Endothelial cell of umbilical vein (primary cell): ENCODE data around the gene PPP1R9B. TPM values are rescaled to one million over a fixed set of nuclear protein-coding genes. Genes with fewer than 3 reads are reported as not detected.

Experiments
- BruUV-seq: library from RNA; stranded (reverse); fragments of 400-500 nt; replicated peaks from 2 replicates; lab custom pipeline; 2021; lab: Mats Ljungman, UMichigan
- CTCF ChIA-PET: fragments of 300-600, 350-600 bp; sonication (Branson Sonifier 250); formaldehyde crosslinking; loops from one replicate; lab custom pipeline; 2021; ENCODE audit warnings: antibody characterized with exemption, inconsistent platforms; lab: Charles Lee
- POLR2A ChIA-PET: fragments of 300-600, 350-600 bp; sonication (Branson Sonifier 250); formaldehyde crosslinking; loops from one replicate; lab custom pipeline; 2021; ENCODE audit warnings: antibody characterized with exemption, inconsistent platforms; lab: Charles Lee
- DNase-seq: peaks from one replicate; pipeline ENCODE4 v3.0.0-alpha.2; 2011; ENCODE audit warnings: low read depth, low spot score
- FAIRE-seq: peaks from 2 replicates; lab custom pipeline; 2011; peaks lifted over from hg19 to GRCh38; lab: Jason Lieb, UNC
- H2AFZ ChIP-seq: 2 replicates; pipeline ENCODE4 v1.6.0; 2012; ENCODE audit warnings: low read depth, low read length, control low read depth, inconsistent platforms
- H3K27ac ChIP-seq: 2 replicates; pipeline ENCODE4 v1.5.1; 2011; ENCODE audit warnings: low read depth, mild to moderate bottlenecking, control low read depth, low read length, moderate library complexity; ENCODE audit not compliant: insufficient read depth
- H3K27me3 ChIP-seq, 2 experiments: 2 replicates each; pipeline versions ENCODE4 v1.6.0 to v1.6.1; 2011; ENCODE audit warnings: low read length in 2 of 2, mixed read lengths in 1 of 2; ENCODE audit not compliant: control insufficient read depth in 2 of 2, insufficient read depth in 2 of 2
- H3K36me3 ChIP-seq, 2 experiments: 2 replicates in 1 of 2; 3 replicates in 1 of 2; pipeline ENCODE4 v1.5.1; 2011; ENCODE audit warnings: low read length in 2 of 2, mild to moderate bottlenecking in 1 of 2, moderate library complexity in 1 of 2; ENCODE audit not compliant: control insufficient read depth in 2 of 2, insufficient read depth in 2 of 2; ENCODE audit errors: extremely low read depth in 1 of 2
- H3K4me1 ChIP-seq: 3 replicates; pipeline ENCODE4 v1.5.1; 2011; ENCODE audit warnings: mild to moderate bottlenecking, low read length; ENCODE audit not compliant: control insufficient read depth, insufficient read depth; ENCODE audit errors: extremely low read depth
- H3K4me2 ChIP-seq: 2 replicates; pipeline ENCODE4 v1.6.1; 2011; ENCODE audit warnings: low read length, control low read depth, mixed read lengths; ENCODE audit not compliant: insufficient read depth
- H3K4me3 ChIP-seq, 3 experiments: fragments of 200-600 bp in 1 of 3; sonication (generic), shearing (Covaris generic) in 1 of 3; replicated peaks in 1 of 3; 2 replicates each; pipeline ENCODE4 v1.5.1; 2011 to 2016; ENCODE audit warnings: control low read depth in 3 of 3, low read length in 3 of 3, mild to moderate bottlenecking in 2 of 3, inconsistent platforms in 1 of 3, low read depth in 1 of 3, moderate library complexity in 1 of 3; ENCODE audit not compliant: insufficient read depth in 1 of 3
- H3K79me2 ChIP-seq: 2 replicates; pipeline ENCODE4 v1.6.0; 2012; ENCODE audit warnings: low read length, inconsistent platforms; ENCODE audit not compliant: control insufficient read depth, insufficient read depth
- H3K9ac ChIP-seq: replicated peaks from 2 replicates; pipeline ENCODE3; 2011; ENCODE audit warnings: low read length, control low read depth; ENCODE audit not compliant: insufficient read depth; ENCODE audit errors: extremely low read depth
- H3K9me1 ChIP-seq: replicated peaks from 3 replicates; pipeline ENCODE4 v1.6.0; 2011; ENCODE audit warnings: mild to moderate bottlenecking, low read length; ENCODE audit not compliant: control insufficient read depth, insufficient read depth; ENCODE audit errors: extremely low read depth
- H3K9me3 ChIP-seq: replicated peaks from 2 replicates; pipeline ENCODE4 v1.5.1; 2012; ENCODE audit warnings: low read length, inconsistent platforms; ENCODE audit not compliant: control insufficient read depth, insufficient read depth
- H4K20me1 ChIP-seq: replicated peaks from 2 replicates; pipeline ENCODE3; 2011; ENCODE audit warnings: mild to moderate bottlenecking, low read length; ENCODE audit not compliant: control insufficient read depth, insufficient read depth; ENCODE audit errors: extremely low read depth
- EZH2 ChIP-seq: IDR thresholded peaks from 2 replicates; pipeline ENCODE4 v1.6.1; 2012; ENCODE audit warnings: borderline replicate concordance, low read depth, mild to moderate bottlenecking, moderate library complexity, low read length, inconsistent platforms; ENCODE audit not compliant: severe bottlenecking
- FOS ChIP-seq: IDR thresholded peaks from 2 replicates; pipeline ENCODE4 v1.6.1; 2011; ENCODE audit warnings: mild to moderate bottlenecking, low read length, moderate library complexity, borderline replicate concordance; ENCODE audit not compliant: insufficient read depth
- GATA2 ChIP-seq: IDR thresholded peaks from 2 replicates; pipeline ENCODE4 v1.7.0; 2011; ENCODE audit warnings: low read depth, mild to moderate bottlenecking, moderate library complexity, mixed read lengths, low read length; ENCODE audit not compliant: insufficient read length, insufficient read depth
- JUN ChIP-seq: IDR thresholded peaks from 2 replicates; pipeline ENCODE4 v1.6.1; 2011; ENCODE audit warnings: borderline replicate concordance, low read depth; ENCODE audit not compliant: insufficient read length, insufficient read depth
- MYC ChIP-seq: IDR thresholded peaks from one replicate; pipeline ENCODE4 v1.6.1; 2011; ENCODE audit warnings: mild to moderate bottlenecking, low read depth, low read length
- POLR2A ChIP-seq: IDR thresholded peaks from 2 replicates; pipeline ENCODE4 v1.6.1; 2012; ENCODE audit warnings: low read depth, mild to moderate bottlenecking, control low read depth, low read length
- POLR2AphosphoS5 ChIP-seq: IDR thresholded peaks from 2 replicates; pipeline ENCODE4 v1.6.1; 2012; ENCODE audit warnings: low read depth, mild to moderate bottlenecking, control low read depth, low read length, moderate library complexity; ENCODE audit not compliant: insufficient read depth
- dilution Hi-C: fragments of 300-500 bp; cut with MboI; formaldehyde crosslinking; loops from one replicate; pipeline ENCODE4 v1.15.0; 2019; ENCODE audit warnings: low sequenced_read_pairs; ENCODE audit not compliant: extremely low pct_ligation_motif_present
- intact Hi-C: fragments of 100-400 bp; cut with micrococcal nuclease; formaldehyde crosslinking; loops from one replicate; pipeline ENCODE4 v1.10.0; 2022
- polyA plus RNA-seq, 4 experiments: library from polyadenylated mRNA; depleted of rRNA in 3 of 4; stranded (reverse) in 3 of 4; unstranded in 1 of 4; fragments of >200 nt; gene quantifications; 2 replicates each; pipeline versions ENCODE4 v1.2.1 to v1.2.3, GENCODE V29; 2011 to 2012; ENCODE audit warnings: missing spikeins in 1 of 4
- total RNA-seq: library from RNA; stranded (reverse); gene quantifications from 2 replicates; pipeline ENCODE4 v1.2.3, GENCODE V29; 2021
- TF ChIP-seq, protein P1 (sequence below): IDR thresholded peaks from 2 replicates; pipeline ENCODE4 v1.6.1; 2011; ENCODE audit not compliant: insufficient read depth, insufficient read length
- TF ChIP-seq, protein P2 (sequence below), 2 donors: IDR thresholded peaks; 1 replicate in 1 of 2; 2 replicates in 1 of 2; pipeline ENCODE4 v1.5.1; 2011; ENCODE audit warnings: low read length in 2 of 2, mild to moderate bottlenecking in 2 of 2, moderate library complexity in 2 of 2, control low read depth in 1 of 2, inconsistent platforms in 1 of 2, low read depth in 1 of 2; ENCODE audit not compliant: insufficient read depth in 1 of 2; ENCODE audit errors: extremely low read depth in 1 of 2

PPP1R9B gene
- total and polyA plus RNA-seq, 2 donors (not counting 3 experiments of a cell fraction or from before 2014, with no cell fraction given) = 20.1 to 60.2 TPM

DNA sequence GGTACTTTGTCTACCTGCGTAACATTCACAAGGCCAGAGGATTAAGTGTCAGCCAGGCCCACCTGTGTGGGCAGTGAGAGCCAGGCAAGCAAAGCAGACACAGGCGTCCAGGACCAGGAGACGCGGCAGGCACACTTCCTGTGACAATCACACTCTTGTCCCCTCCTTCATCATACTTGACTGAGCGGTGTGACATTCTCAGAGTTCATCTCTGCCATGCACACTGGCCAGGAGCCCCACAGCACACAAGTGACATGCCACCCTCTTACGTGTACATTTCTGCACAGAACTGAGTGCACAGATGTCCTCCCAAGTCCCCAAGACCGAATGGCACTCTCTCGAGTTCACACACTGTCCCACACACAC is 8.7 kb downstream of the PPP1R9B start:
- Histone ChIP-seq H3K9ac (no peak overlapping the region), H3K79me2 (peaks cover 44% of the 10 kb centered on the region), H3K9me3 (no peaks in the 10 kb centered on the region), H3K4me1 (peaks cover 35% of the 10 kb centered on the region), H3K36me3 (peaks cover 22 to 63% of the 10 kb centered on the region in 2 experiments), H3K27me3 (no peaks in the 10 kb centered on the region), H4K20me1 (no peaks in the 10 kb centered on the region), H3K4me3 (no peak overlapping the region), H2AFZ (no peak overlapping the region), H3K9me1 (no peaks in the 10 kb centered on the region), H3K27ac (no peak overlapping the region), H3K4me2 (no peak overlapping the region)
- CTCF ChIA-PET = interaction anchor here (1.0 to 4.4 kb wide), 5 partner anchors 12 to 56 kb away, joined by 4 to 34 read pairs (median 15); no protein-coding TSS in a partner anchor
- no peak for FAIRE-seq
- no TSS peak for BruUV-seq
- POLR2A ChIA-PET = no interaction called here
- no peak for DNase-seq
- TF ChIP-seq GATA2 = no peak
- TF ChIP-seq, protein P1, sequence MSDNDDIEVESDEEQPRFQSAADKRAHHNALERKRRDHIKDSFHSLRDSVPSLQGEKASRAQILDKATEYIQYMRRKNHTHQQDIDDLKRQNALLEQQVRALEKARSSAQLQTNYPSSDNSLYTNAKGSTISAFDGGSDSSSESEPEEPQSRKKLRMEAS = no peak
- TF ChIP-seq POLR2A = no peak
- TF ChIP-seq MYC = no peak
- TF ChIP-seq JUN = no peak
- TF ChIP-seq, protein P2, sequence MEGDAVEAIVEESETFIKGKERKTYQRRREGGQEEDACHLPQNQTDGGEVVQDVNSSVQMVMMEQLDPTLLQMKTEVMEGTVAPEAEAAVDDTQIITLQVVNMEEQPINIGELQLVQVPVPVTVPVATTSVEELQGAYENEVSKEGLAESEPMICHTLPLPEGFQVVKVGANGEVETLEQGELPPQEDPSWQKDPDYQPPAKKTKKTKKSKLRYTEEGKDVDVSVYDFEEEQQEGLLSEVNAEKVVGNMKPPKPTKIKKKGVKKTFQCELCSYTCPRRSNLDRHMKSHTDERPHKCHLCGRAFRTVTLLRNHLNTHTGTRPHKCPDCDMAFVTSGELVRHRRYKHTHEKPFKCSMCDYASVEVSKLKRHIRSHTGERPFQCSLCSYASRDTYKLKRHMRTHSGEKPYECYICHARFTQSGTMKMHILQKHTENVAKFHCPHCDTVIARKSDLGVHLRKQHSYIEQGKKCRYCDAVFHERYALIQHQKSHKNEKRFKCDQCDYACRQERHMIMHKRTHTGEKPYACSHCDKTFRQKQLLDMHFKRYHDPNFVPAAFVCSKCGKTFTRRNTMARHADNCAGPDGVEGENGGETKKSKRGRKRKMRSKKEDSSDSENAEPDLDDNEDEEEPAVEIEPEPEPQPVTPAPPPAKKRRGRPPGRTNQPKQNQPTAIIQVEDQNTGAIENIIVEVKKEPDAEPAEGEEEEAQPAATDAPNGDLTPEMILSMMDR (IDR thresholded peaks at IDR 0.05; ENCODE audit: extremely low read depth in 1 of 2, insufficient read depth in 1 of 2, low read depth in 1 of 2, low read length in 2 of 2) = no peak
- no peak for TF ChIP-seq EZH2
- TF ChIP-seq FOS = no peak
- TF ChIP-seq POLR2AphosphoS5 = no peak
- intact Hi-C loops = no loop called here
- dilution Hi-C loops = no loop called here
